ENCODE results near the gene MAN2A1.

DNA sequence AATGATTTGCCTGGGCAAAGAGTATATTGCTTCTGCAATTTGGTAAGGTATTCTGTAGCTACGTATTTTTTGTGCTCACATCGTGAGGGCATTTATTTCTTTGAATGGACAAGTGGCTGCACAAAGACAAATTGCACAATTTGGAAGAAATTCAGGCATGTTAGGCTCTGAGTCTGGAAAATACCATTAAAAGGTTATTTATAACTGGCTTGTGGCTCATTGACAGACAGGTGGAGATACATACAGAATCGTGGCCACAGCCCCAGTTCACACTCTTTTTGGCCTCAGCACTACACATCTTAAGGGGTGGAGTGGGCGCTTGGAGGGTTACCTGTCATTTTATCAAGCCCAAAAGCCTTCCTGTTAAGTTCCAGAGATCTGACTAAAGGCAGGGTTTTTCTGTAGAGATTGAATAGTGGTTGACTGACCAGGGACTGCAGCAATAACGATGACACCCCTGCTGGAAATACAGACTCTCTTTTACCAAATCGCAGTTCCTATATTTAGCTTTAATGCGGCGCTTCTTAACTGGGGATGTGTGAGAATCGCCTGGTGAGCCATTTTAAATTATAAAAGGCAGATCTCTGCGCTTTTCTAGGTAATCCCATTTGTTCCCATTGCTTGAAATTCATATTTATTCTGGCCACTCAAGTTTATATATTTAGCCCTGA is 14.7 kb downstream of the MAN2A1 start:
- no peak for TF ChIP-seq CTCF (IDR thresholded peaks at IDR 0.05; ENCODE audit: low read length)
- no peak for TF ChIP-seq EZH2 (IDR thresholded peaks at IDR 0.05; ENCODE audit: borderline replicate concordance, low read length)
